ENCODE data around the gene MAPRE3. TPM values are rescaled to one million over a fixed set of nuclear protein-coding genes. Genes with fewer than 3 reads are reported as not detected.
A peak's percentile ranks its signal among the peaks of the same experiment; 100 is the strongest.

MAPRE3 gene
- total RNA-seq, 2 donors from 2014 or later, result 3.2 to 4.4 TPM

GRCh38 chr2:26979741-26980140, 9.3 kb downstream of the MAPRE3 start:
- H3K4me3 Mint-ChIP-seq, result no peak overlapping the region
- H3K27me3 Mint-ChIP-seq (ENCODE audit: insufficient read depth), result peaks cover 13% of the 10 kb centered on the region
- WGBS, 2 experiments (ENCODE audit: insufficient coverage in 1 of 2, insufficient read length in 1 of 2), result 86 to 100% methylated on average over 2 of the region's 2 CpGs
- Histone ChIP-seq H3K9me3 (ENCODE audit: control insufficient read depth, low read length) (no peaks in the 10 kb centered on the region), H3K27me3 (ENCODE audit: control insufficient read depth, insufficient read depth, low read length, poor library complexity, severe bottlenecking) (no peaks in the 10 kb centered on the region), H3K36me3 (ENCODE audit: control insufficient read depth, insufficient read depth, low read length) (no peaks in the 10 kb centered on the region), H3K9ac (ENCODE audit: extremely low read depth, low read length, poor library complexity, severe bottlenecking) (no peak overlapping the region), H3K4me1 (ENCODE audit: control insufficient read depth, insufficient read depth, low read length) (no peaks in the 10 kb centered on the region), H3K4me3 (ENCODE audit: low read length) (no peak overlapping the region), H3K27ac (ENCODE audit: low read depth, low read length) (no peak overlapping the region)
- TF ChIP-seq CTCF (conservative IDR thresholded peaks at IDR 0.05), result no peak
- DNase-seq, result no peak
- no peak overlapping the region for H3K27ac Mint-ChIP-seq
- no peaks in the 10 kb centered on the region for H3K9me3 Mint-ChIP-seq
- no peaks in the 10 kb centered on the region for H3K36me3 Mint-ChIP-seq (ENCODE audit: low read depth)
- no peaks in the 10 kb centered on the region for H3K4me1 Mint-ChIP-seq

GRCh38 chr2:26980971-26981370, 10.5 kb downstream of the MAPRE3 start:
- Histone ChIP-seq H3K27me3 (ENCODE audit: control insufficient read depth, insufficient read depth, low read length, poor library complexity, severe bottlenecking) (no peaks in the 10 kb centered on the region), H3K9me3 (ENCODE audit: control insufficient read depth, low read length) (no peaks in the 10 kb centered on the region), H3K27ac (ENCODE audit: low read depth, low read length) (no peak overlapping the region), H3K36me3 (ENCODE audit: control insufficient read depth, insufficient read depth, low read length) (no peaks in the 10 kb centered on the region), H3K4me3 (ENCODE audit: low read length) (no peak overlapping the region), H3K4me1 (ENCODE audit: control insufficient read depth, insufficient read depth, low read length) (no peaks in the 10 kb centered on the region), H3K9ac (ENCODE audit: extremely low read depth, low read length, poor library complexity, severe bottlenecking) (no peak overlapping the region)
- TF ChIP-seq CTCF (conservative IDR thresholded peaks at IDR 0.05), result no peak
- DNase-seq, result no peak
- no peak overlapping the region for H3K4me3 Mint-ChIP-seq
- no peaks in the 10 kb centered on the region for H3K9me3 Mint-ChIP-seq
- H3K36me3 Mint-ChIP-seq (ENCODE audit: low read depth), result no peaks in the 10 kb centered on the region
- 87 to 100% methylated on average over 1 to 2 of the region's 2 CpGs for WGBS, 2 experiments (ENCODE audit: insufficient coverage in 1 of 2, insufficient read length in 1 of 2)
- H3K4me1 Mint-ChIP-seq, result peaks cover 6% of the 10 kb centered on the region
- no peak overlapping the region for H3K27ac Mint-ChIP-seq
- H3K27me3 Mint-ChIP-seq (ENCODE audit: insufficient read depth), result peaks cover 6% of the 10 kb centered on the region

GRCh38 chr2:26982102-26982742, 11.8 kb downstream of the MAPRE3 start:
- TF ChIP-seq CTCF (conservative IDR thresholded peaks at IDR 0.05), result peak; percentile 62
- WGBS, 2 experiments (ENCODE audit: insufficient coverage in 1 of 2, insufficient read length in 1 of 2), result 82% methylated on average over 2 of the region's 2 CpGs

More at GRCh38 chr2:26982102-26982742, 11.8 kb downstream of the MAPRE3 start:
- H3K9ac ChIP-seq (ENCODE audit: extremely low read depth, low read length, poor library complexity, severe bottlenecking), result no peak overlapping the region
- Mint-ChIP-seq H3K27me3 (ENCODE audit: insufficient read depth) (peaks cover 12% of the 10 kb centered on the region), H3K9me3 (no peaks in the 10 kb centered on the region), H3K4me1 (peaks cover 6% of the 10 kb centered on the region), H3K4me3 (no peak overlapping the region), H3K36me3 (ENCODE audit: low read depth) (no peaks in the 10 kb centered on the region), H3K27ac (no peak overlapping the region)
- no peak overlapping the region for H3K4me3 ChIP-seq (ENCODE audit: low read length)
- H3K36me3 ChIP-seq (ENCODE audit: control insufficient read depth, insufficient read depth, low read length), result no peaks in the 10 kb centered on the region
- H3K4me1 ChIP-seq (ENCODE audit: control insufficient read depth, insufficient read depth, low read length), result no peaks in the 10 kb centered on the region
- peak; percentile 73 for DNase-seq
- H3K27me3 ChIP-seq (ENCODE audit: control insufficient read depth, insufficient read depth, low read length, poor library complexity, severe bottlenecking), result no peaks in the 10 kb centered on the region
- H3K9me3 ChIP-seq (ENCODE audit: control insufficient read depth, low read length), result no peaks in the 10 kb centered on the region
- H3K27ac ChIP-seq (ENCODE audit: low read depth, low read length), result no peak overlapping the region
